ENCODE measurements around the gene ATF7.
"Not testable (repeated sequence)": the region's sequence is repeated elsewhere in the genome, so short reads cannot be mapped to it uniquely, and the experiment has no call there.

The ATF7 gene

GRCh38 chr12:53594897-53595615, 31.1 kb downstream of the ATF7 start:
- no peak for DNase-seq

GRCh38 chr12:53593707-53594106, 32.5 kb downstream of the ATF7 start:
- DNase-seq: no peak

GRCh38 chr12:53593031-53593430, 33.2 kb downstream of the ATF7 start:
- no peak for DNase-seq

- DNase-seq: no peak
Observed at GRCh38 chr12:53592426-53592825, 33.8 kb downstream of the ATF7 start.

GRCh38 chr12:53591301-53592206, 34.6 kb downstream of the ATF7 start:
- DNase-seq: no peak

GRCh38 chr12:53590652-53591051, 35.5 kb downstream of the ATF7 start:
- DNase-seq: no peak

- no peak for DNase-seq
Observed at GRCh38 chr12:53589915-53590314, 36.3 kb downstream of the ATF7 start.

- DNase-seq: no peak
Observed at GRCh38 chr12:53589423-53589822, 36.8 kb downstream of the ATF7 start.

- no peak for DNase-seq
Observed at GRCh38 chr12:53588123-53588522, 38.1 kb downstream of the ATF7 start.

GRCh38 chr12:53586745-53587144, 39.4 kb downstream of the ATF7 start:
- DNase-seq: no peak

- no peak for DNase-seq
Observed at GRCh38 chr12:53585448-53586125, 40.6 kb downstream of the ATF7 start.

- DNase-seq: no peak
Observed at GRCh38 chr12:53579545-53579955, 46.6 kb downstream of the ATF7 start.

GRCh38 chr12:53578783-53579182, 47.4 kb downstream of the ATF7 start:
- no peak for DNase-seq

GRCh38 chr12:53577941-53578352, 48.2 kb downstream of the ATF7 start:
- DNase-seq: no peak

- DNase-seq: no peak
Observed at GRCh38 chr12:53575502-53576249, 50.5 kb downstream of the ATF7 start.

- DNase-seq: no peak
Observed at GRCh38 chr12:53572134-53572758, 53.9 kb downstream of the ATF7 start.

GRCh38 chr12:53571295-53571694, 54.9 kb downstream of the ATF7 start:
- no peak for DNase-seq

- no peak for DNase-seq
Observed at GRCh38 chr12:53568809-53569557, 57.2 kb downstream of the ATF7 start.

- DNase-seq: no peak
Observed at GRCh38 chr12:53567961-53568808, 58.0 kb downstream of the ATF7 start.

- not testable (repeated sequence) for DNase-seq
Observed at GRCh38 chr12:53565376-53565775, 60.8 kb downstream of the ATF7 start.

GRCh38 chr12:53564941-53565340, 61.2 kb downstream of the ATF7 start:
- no peak for DNase-seq

Measured in SW 1271 (cell line).